ENCODE results near the gene TBX10. TPM values are rescaled to one million over a fixed set of nuclear protein-coding genes. Genes with fewer than 3 reads are reported as not detected.
"Not testable (repeated sequence)": the region's sequence is repeated elsewhere in the genome, so short reads cannot be mapped to it uniquely, and the experiment has no call there.

The TBX10 gene
- total RNA-seq, 1 experiment from 2014 or later = not detected

DNA sequence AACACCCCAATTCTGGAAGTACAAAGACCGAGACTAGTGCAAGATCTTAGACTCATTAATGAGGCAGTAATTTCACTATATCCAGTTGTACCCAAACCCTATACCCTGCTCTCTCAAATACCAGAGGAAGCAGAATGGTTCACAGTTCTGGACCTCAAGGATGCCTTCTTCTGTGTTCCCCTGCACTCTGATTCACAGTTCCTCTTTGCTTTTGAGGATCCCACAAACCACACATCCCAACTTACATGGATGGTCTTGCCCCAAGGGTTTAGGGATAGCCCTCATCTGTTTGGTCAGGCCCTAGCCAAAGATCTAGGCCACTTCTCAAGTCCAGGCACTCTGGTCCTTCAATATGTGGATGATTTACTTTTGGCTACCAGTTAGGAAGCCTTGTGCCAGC, 15.8 kb downstream of the TBX10 start:
- POLR2A ChIA-PET; CTCF ChIA-PET; H3K9me3 ChIP-seq (ENCODE audit: control insufficient read depth in 1 of 2, insufficient read depth in 1 of 2, low read depth in 1 of 2, low read length in 2 of 2); H3K36me3 ChIP-seq (ENCODE audit: control insufficient read depth in 1 of 2, insufficient read depth in 2 of 2, low read length in 2 of 2); BruUV-seq (replicated peaks); DNase-seq (ENCODE audit: low read depth, low spot score); intact Hi-C loops (cut with micrococcal nuclease); H3K27ac ChIP-seq (ENCODE audit: low read depth, low read length); H3K4me2 ChIP-seq (ENCODE audit: low read length); H4K20me1 ChIP-seq (ENCODE audit: insufficient read depth); H3K79me2 ChIP-seq (ENCODE audit: insufficient read depth, low read length); H3K9ac ChIP-seq (ENCODE audit: low read length); H3K9me2 ChIP-seq (ENCODE audit: insufficient read depth); RAD21 ChIA-PET (ENCODE audit: low non-redundant PET in 1 of 2, low total read pairs in 2 of 2, uncharacterized antibody in 2 of 2, unreplicated experiment in 2 of 2); ATAC-seq; H2AFZ ChIP-seq (ENCODE audit: low read depth, low read length, poor library complexity, severe bottlenecking); H3K27me3 ChIP-seq (ENCODE audit: insufficient read depth, low read length); H3K4me3 ChIP-seq (replicated peaks in 1 of 2; ENCODE audit: low read depth in 1 of 2, low read length in 2 of 2); H3K4me1 ChIP-seq (ENCODE audit: control insufficient read depth in 1 of 2, insufficient read depth in 2 of 2, low read length in 2 of 2): not testable (repeated sequence)

DNA sequence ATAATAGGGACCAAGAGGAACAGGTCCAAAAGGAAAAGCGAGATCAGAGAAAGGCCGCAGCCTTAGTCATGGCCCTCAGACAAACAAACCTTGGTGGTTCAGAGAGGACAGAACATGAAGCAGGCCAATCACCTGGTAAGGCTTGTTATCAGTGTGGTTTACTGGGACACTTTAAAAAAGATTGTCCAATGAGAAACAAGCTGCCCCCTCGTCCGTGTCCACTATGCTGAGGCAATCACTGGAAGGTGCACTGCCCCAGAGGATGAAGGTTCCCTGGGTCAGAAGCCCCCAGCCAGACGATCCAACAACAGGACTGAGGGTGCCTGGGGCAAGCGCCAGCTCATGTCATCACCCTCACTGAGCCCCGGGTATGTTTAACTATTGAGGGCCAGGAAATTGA, 16.7 kb downstream of the TBX10 start:
- H3K4me3 ChIP-seq (replicated peaks in 1 of 2; ENCODE audit: low read depth in 1 of 2, low read length in 2 of 2); H3K9ac ChIP-seq (ENCODE audit: low read length); H2AFZ ChIP-seq (ENCODE audit: low read depth, low read length, poor library complexity, severe bottlenecking); H3K27me3 ChIP-seq (ENCODE audit: insufficient read depth, low read length); H3K9me3 ChIP-seq (ENCODE audit: control insufficient read depth in 1 of 2, insufficient read depth in 1 of 2, low read depth in 1 of 2, low read length in 2 of 2); BruUV-seq (replicated peaks); intact Hi-C loops (cut with micrococcal nuclease); ATAC-seq; H3K4me1 ChIP-seq (ENCODE audit: control insufficient read depth in 1 of 2, insufficient read depth in 2 of 2, low read length in 2 of 2); H4K20me1 ChIP-seq (ENCODE audit: insufficient read depth); H3K4me2 ChIP-seq (ENCODE audit: low read length); H3K9me2 ChIP-seq (ENCODE audit: insufficient read depth); DNase-seq (ENCODE audit: low read depth, low spot score); H3K79me2 ChIP-seq (ENCODE audit: insufficient read depth, low read length); CTCF ChIA-PET; POLR2A ChIA-PET; H3K36me3 ChIP-seq (ENCODE audit: control insufficient read depth in 1 of 2, insufficient read depth in 2 of 2, low read length in 2 of 2); RAD21 ChIA-PET (ENCODE audit: low non-redundant PET in 1 of 2, low total read pairs in 2 of 2, uncharacterized antibody in 2 of 2, unreplicated experiment in 2 of 2); H3K27ac ChIP-seq (ENCODE audit: low read depth, low read length): not testable (repeated sequence)

DNA sequence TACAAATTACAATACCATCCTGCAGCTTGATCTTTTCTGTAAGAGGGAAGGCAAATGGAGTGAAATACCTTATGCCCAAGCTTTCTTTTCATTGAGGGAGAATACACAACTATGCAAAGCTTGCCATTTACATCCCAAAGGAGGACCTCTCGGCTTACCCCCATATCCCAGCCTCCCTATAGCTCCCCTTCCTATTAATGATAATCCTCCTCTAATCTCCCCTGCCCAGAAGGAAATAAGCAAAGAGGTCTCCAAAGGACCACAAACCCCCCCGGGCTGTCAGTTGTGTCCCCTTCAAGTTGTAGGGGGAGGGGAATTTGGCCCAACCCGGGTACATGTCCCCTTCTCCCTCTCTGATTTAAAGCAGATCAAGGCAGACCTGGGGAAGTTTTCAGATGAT, 17.6 kb downstream of the TBX10 start:
- H3K9ac ChIP-seq (ENCODE audit: low read length); H3K4me1 ChIP-seq (ENCODE audit: control insufficient read depth in 1 of 2, insufficient read depth in 2 of 2, low read length in 2 of 2); BruUV-seq (replicated peaks); H3K27me3 ChIP-seq (ENCODE audit: insufficient read depth, low read length); H3K4me3 ChIP-seq (replicated peaks in 1 of 2; ENCODE audit: low read depth in 1 of 2, low read length in 2 of 2); H3K36me3 ChIP-seq (ENCODE audit: control insufficient read depth in 1 of 2, insufficient read depth in 2 of 2, low read length in 2 of 2); H3K79me2 ChIP-seq (ENCODE audit: insufficient read depth, low read length); H3K9me2 ChIP-seq (ENCODE audit: insufficient read depth); CTCF ChIA-PET; intact Hi-C loops (cut with micrococcal nuclease); RAD21 ChIA-PET (ENCODE audit: low non-redundant PET in 1 of 2, low total read pairs in 2 of 2, uncharacterized antibody in 2 of 2, unreplicated experiment in 2 of 2); H3K4me2 ChIP-seq (ENCODE audit: low read length); DNase-seq (ENCODE audit: low read depth, low spot score); POLR2A ChIA-PET; H4K20me1 ChIP-seq (ENCODE audit: insufficient read depth); ATAC-seq; H3K27ac ChIP-seq (ENCODE audit: low read depth, low read length); H2AFZ ChIP-seq (ENCODE audit: low read depth, low read length, poor library complexity, severe bottlenecking); H3K9me3 ChIP-seq (ENCODE audit: control insufficient read depth in 1 of 2, insufficient read depth in 1 of 2, low read depth in 1 of 2, low read length in 2 of 2): not testable (repeated sequence)

DNA sequence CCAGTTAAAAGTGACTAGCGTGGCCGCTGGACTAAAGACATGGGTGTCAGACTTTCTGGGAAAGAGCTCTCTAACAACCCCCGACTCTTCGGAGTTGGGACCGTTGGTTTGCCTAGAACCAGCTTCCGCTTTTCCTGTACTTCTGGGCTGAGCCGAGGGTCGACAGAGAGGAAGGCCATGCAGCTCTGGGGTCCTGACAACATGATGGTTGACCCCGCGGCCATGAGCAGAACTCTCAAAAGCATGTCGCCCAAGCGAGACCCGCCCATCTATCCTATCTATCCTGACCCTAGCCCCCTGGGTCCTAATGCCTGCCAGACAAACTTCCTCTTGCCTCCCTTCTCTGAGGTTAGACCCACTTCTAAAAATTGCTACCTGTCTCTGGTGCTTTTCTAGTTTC, 18.9 kb downstream of the TBX10 start:
- H2AFZ ChIP-seq (ENCODE audit: low read depth, low read length, poor library complexity, severe bottlenecking); H3K27me3 ChIP-seq (ENCODE audit: insufficient read depth, low read length); POLR2A ChIA-PET; H3K79me2 ChIP-seq (ENCODE audit: insufficient read depth, low read length); DNase-seq (ENCODE audit: low read depth, low spot score); H3K4me1 ChIP-seq (ENCODE audit: control insufficient read depth in 1 of 2, insufficient read depth in 2 of 2, low read length in 2 of 2); H3K27ac ChIP-seq (ENCODE audit: low read depth, low read length); BruUV-seq (replicated peaks); H4K20me1 ChIP-seq (ENCODE audit: insufficient read depth); H3K36me3 ChIP-seq (ENCODE audit: control insufficient read depth in 1 of 2, insufficient read depth in 2 of 2, low read length in 2 of 2); ATAC-seq; RAD21 ChIA-PET (ENCODE audit: low non-redundant PET in 1 of 2, low total read pairs in 2 of 2, uncharacterized antibody in 2 of 2, unreplicated experiment in 2 of 2); H3K9ac ChIP-seq (ENCODE audit: low read length); H3K4me3 ChIP-seq (replicated peaks in 1 of 2; ENCODE audit: low read depth in 1 of 2, low read length in 2 of 2); H3K4me2 ChIP-seq (ENCODE audit: low read length); H3K9me2 ChIP-seq (ENCODE audit: insufficient read depth); H3K9me3 ChIP-seq (ENCODE audit: control insufficient read depth in 1 of 2, insufficient read depth in 1 of 2, low read depth in 1 of 2, low read length in 2 of 2); intact Hi-C loops (cut with micrococcal nuclease): not testable (repeated sequence)
- CTCF ChIA-PET = interaction anchor here (0.6 kb wide), 1 partner anchor 233 kb away, joined by 4 read pairs; no protein-coding TSS in a partner anchor

Measured in HCT116 (cell line).